GM12878 (cell line): ENCODE data around the gene TMEM231. TPM values are rescaled to one million over a fixed set of nuclear protein-coding genes. Genes with fewer than 3 reads are reported as not detected.

Experiments used
- ATAC-seq: fragments of 200-7000 bp; cut with Tn5 transposase; 3 replicates; pipeline ENCODE4 v1.9.1; 2020; ENCODE audit warnings: mild to moderate bottlenecking, moderate library complexity
- BruUV-seq: library from RNA; stranded (reverse); fragments of 400-500 nt; replicated peaks from 2 replicates; lab custom pipeline; 2021; lab: Mats Ljungman, UMichigan
- CTCF ChIA-PET: fragments of 300-600 bp; sonication (Branson Sonifier 250); formaldehyde crosslinking; extraction: SDS; loops from one replicate; lab custom pipeline; 2021; ENCODE audit warnings: inconsistent platforms; lab: Yijun Ruan, JAX
- POLR2A ChIA-PET: fragments of 350-600 bp; formaldehyde crosslinking; extraction: SDS; loops from one replicate; lab custom pipeline; 2021; ENCODE audit warnings: inconsistent platforms; lab: Charles Lee
- RAD21 ChIA-PET: fragments of 300-600 bp; sonication (Branson Sonifier 250); formaldehyde crosslinking; loops from one replicate; lab custom pipeline; 2023; ENCODE audit warnings: antibody characterized with exemption; ENCODE audit not compliant: unreplicated experiment; lab: Charles Lee
- SMC1A ChIA-PET: fragments of 300-600 bp; sonication (Branson Sonifier 250); formaldehyde crosslinking; loops from one replicate; lab custom pipeline; 2023; ENCODE audit not compliant: unreplicated experiment, uncharacterized antibody; lab: Charles Lee
- DNase-seq: peaks from one replicate; pipeline ENCODE4 v3.0.0-alpha.2; 2011; ENCODE audit warnings: low read depth, low spot score
- FAIRE-seq: peaks from 3 replicates; lab custom pipeline; 2011; peaks lifted over from hg19 to GRCh38; lab: Jason Lieb, UNC
- H2AFZ ChIP-seq: 2 replicates; pipeline ENCODE4 v1.6.0; 2011; ENCODE audit warnings: low read depth, low read length, control low read depth; ENCODE audit not compliant: control insufficient read depth
- H3K27ac ChIP-seq: 2 replicates; pipeline ENCODE4 v1.5.1; 2011; ENCODE audit warnings: control low read depth; ENCODE audit not compliant: control insufficient read depth, insufficient read depth
- H3K27me3 ChIP-seq, 2 experiments: replicated peaks in 1 of 2; 2 replicates each; pipeline versions ENCODE4 v1.6.0 to v1.6.1; 2011; ENCODE audit warnings: low read length in 1 of 2; ENCODE audit not compliant: control insufficient read depth in 2 of 2, insufficient read depth in 2 of 2
- H3K36me3 ChIP-seq, 2 experiments: 2 replicates each; pipeline ENCODE4 v1.5.1; 2011; ENCODE audit warnings: low read length in 1 of 2; ENCODE audit not compliant: control insufficient read depth in 2 of 2, insufficient read depth in 2 of 2
- H3K4me1 ChIP-seq: 2 replicates; pipeline ENCODE4 v1.6.1; 2011; ENCODE audit warnings: mild to moderate bottlenecking, low read length, moderate library complexity, mixed read lengths; ENCODE audit not compliant: control insufficient read depth, insufficient read depth
- H3K4me2 ChIP-seq: 2 replicates; pipeline ENCODE4 v1.6.0; 2011; ENCODE audit warnings: control low read depth; ENCODE audit not compliant: control insufficient read depth, insufficient read depth
- H3K4me3 ChIP-seq: fragments of 200-600 bp; sonication (generic); 2 replicates; pipeline ENCODE4 v1.5.1; 2016
- H3K79me2 ChIP-seq: 2 replicates; pipeline ENCODE4 v1.6.0; 2011; ENCODE audit warnings: low read length; ENCODE audit not compliant: control insufficient read depth, insufficient read depth
- H3K9ac ChIP-seq: 2 replicates; pipeline ENCODE4 v1.8.0; 2011; ENCODE audit warnings: low read length, control low read depth, mixed read lengths; ENCODE audit not compliant: control insufficient read depth, insufficient read depth
- H3K9me3 ChIP-seq: replicated peaks from 3 replicates; pipeline ENCODE4 v1.5.1; 2011; ENCODE audit warnings: mild to moderate bottlenecking, low read length; ENCODE audit not compliant: control insufficient read depth, insufficient read depth
- H4K20me1 ChIP-seq: 2 replicates; pipeline ENCODE4 v1.6.0; 2011; ENCODE audit not compliant: control insufficient read depth, insufficient read depth
- ATF3 ChIP-seq: IDR thresholded peaks from 2 replicates; pipeline ENCODE4 v1.6.1; 2011; ENCODE audit warnings: low read depth, mild to moderate bottlenecking, low read length, moderate library complexity, borderline replicate concordance; ENCODE audit errors: extremely low read depth
- BRCA1 ChIP-seq: IDR thresholded peaks from 2 replicates; pipeline ENCODE4 v1.6.1; 2011; ENCODE audit warnings: low read depth, low read length, improper control_type of control experiment
- EGR1 ChIP-seq, 2 experiments: IDR thresholded peaks; 1 replicate in 1 of 2; 2 replicates in 1 of 2; pipeline ENCODE4 v1.6.1; 2011 to 2012; ENCODE audit warnings: low read depth in 2 of 2, low read length in 2 of 2, borderline replicate concordance in 1 of 2, mild to moderate bottlenecking in 1 of 2, moderate library complexity in 1 of 2
- IKZF1 ChIP-seq: fragments of 450-650 bp; conservative IDR thresholded peaks from 2 replicates; pipeline ENCODE4 v1.6.1; 2017; ENCODE audit warnings: antibody characterized with exemption, mild to moderate bottlenecking
- MYC ChIP-seq: IDR thresholded peaks from 2 replicates; pipeline ENCODE4 v1.6.1; 2011; ENCODE audit warnings: mild to moderate bottlenecking, low read length, moderate library complexity, inconsistent platforms; ENCODE audit not compliant: insufficient read depth, insufficient replicate concordance, insufficient read length, severe bottlenecking
- NBN ChIP-seq: fragments of 450-650 bp; IDR thresholded peaks from 2 replicates; pipeline ENCODE4 v1.6.1; 2016
- NFXL1 ChIP-seq: fragments of 450-650 bp; IDR thresholded peaks from 2 replicates; pipeline ENCODE4 v1.6.1; 2017; ENCODE audit warnings: antibody characterized with exemption, mild to moderate bottlenecking, borderline replicate concordance
- POLR2AphosphoS5 ChIP-seq: IDR thresholded peaks from 2 replicates; pipeline ENCODE4 v1.6.1; 2011; ENCODE audit warnings: mild to moderate bottlenecking, low read length, inconsistent platforms
- RFX5 ChIP-seq: IDR thresholded peaks from 2 replicates; pipeline ENCODE4 v1.6.1; 2011; ENCODE audit warnings: low read depth, low read length, improper control_type of control experiment
- RUNX3 ChIP-seq: IDR thresholded peaks from 2 replicates; pipeline ENCODE4 v1.6.1; 2012; ENCODE audit warnings: low read length, inconsistent platforms
- SMC3 ChIP-seq: IDR thresholded peaks from 2 replicates; pipeline ENCODE4 v1.6.1; 2011; ENCODE audit warnings: low read length, improper control_type of control experiment, borderline replicate concordance
- SP1 ChIP-seq: IDR thresholded peaks from one replicate; pipeline ENCODE4 v1.6.1; 2011; ENCODE audit warnings: low read depth, low read length
- SPI1 ChIP-seq: IDR thresholded peaks from 2 replicates; pipeline ENCODE4 v1.6.1; 2011; ENCODE audit warnings: low read depth, mild to moderate bottlenecking, low read length, moderate library complexity, borderline replicate concordance; ENCODE audit not compliant: insufficient read depth
- USF1 ChIP-seq: IDR thresholded peaks from 2 replicates; pipeline ENCODE4 v1.6.1; 2011; ENCODE audit warnings: borderline replicate concordance, low read depth, mild to moderate bottlenecking, moderate library complexity, mixed read lengths, low read length; ENCODE audit not compliant: insufficient read depth; ENCODE audit errors: extremely low read length
- USF2 ChIP-seq: IDR thresholded peaks from 2 replicates; pipeline ENCODE4 v1.6.1; 2011; ENCODE audit warnings: low read depth, low read length, improper control_type of control experiment, borderline replicate concordance
- ZBTB40 ChIP-seq: fragments of 450-650 bp; IDR thresholded peaks from 2 replicates; pipeline ENCODE4 v1.6.1; 2016; ENCODE audit warnings: mild to moderate bottlenecking, moderate library complexity, borderline replicate concordance
- WGBS: methylation state at CpG from one replicate; pipeline ENCODE4 v1.1.6; 2016; ENCODE audit warnings: low lambda C conversion rate; ENCODE audit not compliant: insufficient replicate concordance, insufficient coverage; ENCODE audit errors: missing lambda C conversion rate; 5-methylcytosine and 5-hydroxymethylcytosine counted together
- in situ Hi-C: fragments of 300-500 bp; cut with MboI; formaldehyde crosslinking; loops from 9 replicates; pipeline ENCODE4 v1.14.3; 2018; ENCODE audit warnings: mixed read lengths
- intact Hi-C: fragments of 100-400 bp; cut with micrococcal nuclease; formaldehyde crosslinking; loops from one replicate; pipeline ENCODE4 v1.14.2; 2022; ENCODE audit not compliant: unreplicated experiment
- polyA plus RNA-seq, 11 experiments: library from polyadenylated mRNA; depleted of rRNA in 4 of 11; unstranded in 6 of 11; stranded (reverse) in 5 of 11; fragments of >200 nt; fragmentation: Nextera tagmentation in 4 of 11; fragmentation: Illumina TruSeq in 1 of 11; extraction: Ambion mirVana in 4 of 11; extraction: Trizol in 1 of 11; gene quantifications; 1 replicate in 1 of 11; 2 replicates in 10 of 11; pipeline versions ENCODE4 v1.2.1 to v1.2.3, GENCODE V29; 2011 to 2016; ENCODE audit warnings: inconsistent platforms in 2 of 11, missing spikeins in 2 of 11, low read depth in 1 of 11
- total RNA-seq, 4 experiments: library from RNA; depleted of rRNA in 3 of 4; stranded (reverse); fragments of >200 nt in 3 of 4; fragmentation: Illumina TruSeq in 1 of 4; extraction: Trizol in 1 of 4; gene quantifications; 2 replicates each; pipeline versions ENCODE4 v1.2.1 to v1.2.3, GENCODE V29; 2013 to 2021

Gene TMEM231
- total and polyA plus RNA-seq, 10 of the 15 experiments (the other 5 are each of a cell fraction or from before 2014, with no cell fraction given) = 1.2 to 9.1 (median 5.9) TPM

GRCh38 chr16:75576384-75576811, 20.3 kb upstream of the TMEM231 start:
- peaks cover 30% of the 10 kb centered on the region for H3K79me2 ChIP-seq
- peak; percentile 49 for ATAC-seq
- ChIA-PET POLR2A (interaction anchor here (0.6 to 4.4 kb wide), 5 partner anchors 9 to 45 kb away, joined by 3 to 21 read pairs (median 4); partner anchors contain the start of gene TMEM231), RAD21 (interaction anchor here (1.1 to 1.8 kb wide), 3 partner anchors 13 to 46 kb away, joined by 3 to 5 read pairs (median 3); partner anchors contain the start of gene CHST5), SMC1A (interaction anchor here (1.1 to 2.8 kb wide), 7 partner anchors 10 to 54 kb away, joined by 3 to 11 read pairs (median 4); partner anchors contain the start of gene GABARAPL2), CTCF (interaction anchor here (1.3 to 1.5 kb wide), 3 partner anchors 26 to 187 kb away, joined by 4 read pairs; no protein-coding TSS in a partner anchor)
- no TSS peak for BruUV-seq
- H3K4me3 ChIP-seq = no peak overlapping the region
- H3K27ac ChIP-seq = peak overlapping the region; percentile 49
- no peaks in the 10 kb centered on the region for H3K27me3 ChIP-seq
- 38% methylated on average over 3 of the region's 3 CpGs for WGBS
- in situ Hi-C loops = no loop called here
- intact Hi-C loops = no loop called here
- peaks cover 63% of the 10 kb centered on the region for H3K4me1 ChIP-seq
- FAIRE-seq = no peak
- no peaks in the 10 kb centered on the region for H3K9me3 ChIP-seq
- peak overlapping the region; percentile 68 for H3K4me2 ChIP-seq
- H3K9ac ChIP-seq = no peak overlapping the region; the same call in 1 of the 2 replicates
- DNase-seq = no peak
- H3K36me3 ChIP-seq = peaks cover 7 to 27% of the 10 kb centered on the region in 2 experiments
- H4K20me1 ChIP-seq = no peaks in the 10 kb centered on the region
- H2AFZ ChIP-seq = no peak overlapping the region
- TF ChIP-seq BRCA1 (no peak), SP1 (no peak), SMC3 (no peak), USF1 (no peak), POLR2AphosphoS5 (no peak), IKZF1 (no peak), NFXL1 (no peak), USF2 (no peak), MYC (no peak), ZBTB40 (no peak), RFX5 (no peak), RUNX3 (peak; percentile 74), SPI1 (peak; percentile 86), EGR1 (IDR thresholded peaks at IDR 0.05; ENCODE audit: borderline replicate concordance in 1 of 2, low read depth in 2 of 2, low read length in 2 of 2) (no peak), NBN (no peak), ATF3 (no peak)
